ENCODE results near the gene CCDC74B. TPM values are rescaled to one million over a fixed set of nuclear protein-coding genes. Genes with fewer than 3 reads are reported as not detected.
"Not testable (repeated sequence)": the region's sequence is repeated elsewhere in the genome, so short reads cannot be mapped to it uniquely, and the experiment has no call there.

The CCDC74B gene
- total RNA-seq, 2 donors from 2014 or later, result 0.21 to 0.99 TPM

- not testable (repeated sequence) for H3K36me3 Mint-ChIP-seq (ENCODE audit: low read depth); H3K27me3 Mint-ChIP-seq; H3K9me3 ChIP-seq (ENCODE audit: control insufficient read depth, low read length, poor library complexity, severe bottlenecking)
- peak within 1 kb of the TSS; percentile 87 for H3K4me3 Mint-ChIP-seq
- H3K4me1 Mint-ChIP-seq, result peaks cover 18% of the 10 kb centered on the region
- ATAC-seq (peak; percentile 83), DNase-seq (peak; percentile 86 to 91 (median 86))
- peak within 1 kb of the TSS; percentile 87 for H3K27ac Mint-ChIP-seq
These were observed 37.2 kb upstream of the CCDC74B start, which contains the start of gene MZT2B for GRCh38 chr2:130181880-130182682. Gene MZT2B, plus strand, starts transcription at chr2:130182262. Its CDS starts 21 bp downstream, at chr2:130182283.

- Mint-ChIP-seq H3K27me3 (no peaks in the 10 kb centered on the region), H3K27ac (peak within 1 kb of the TSS; percentile 87), H3K4me1 (peaks cover 18% of the 10 kb centered on the region), H3K36me3 (ENCODE audit: low read depth) (peaks cover 2% of the 10 kb centered on the region), H3K4me3 (peak within 1 kb of the TSS; percentile 87)
- peak; percentile 80 for ATAC-seq
- peak; percentile 95 to 98 (median 97) for DNase-seq
- H3K9me3 ChIP-seq (ENCODE audit: control insufficient read depth, low read length, poor library complexity, severe bottlenecking), result no peaks in the 10 kb centered on the region
These were observed 36.5 kb upstream of the CCDC74B start, which contains the start of gene SMPD4 for GRCh38 chr2:130181325-130181879. Gene SMPD4, minus strand, starts transcription at chr2:130181602. Its CDS starts 5,010 bp downstream, at chr2:130176592.

- DNase-seq; H3K9me3 ChIP-seq (ENCODE audit: control insufficient read depth, low read length, poor library complexity, severe bottlenecking); ATAC-seq; H3K36me3 Mint-ChIP-seq (ENCODE audit: low read depth); H3K27me3 Mint-ChIP-seq: not testable (repeated sequence)
- Mint-ChIP-seq H3K4me3 (peak overlapping the region; percentile 87), H3K27ac (peak overlapping the region; percentile 87), H3K4me1 (peaks cover 18% of the 10 kb centered on the region)
These were observed 35.8 kb upstream of the CCDC74B start for GRCh38 chr2:130180404-130181324.

GRCh38 chr2:130174866-130175265 is 30.0 kb upstream of the CCDC74B start:
- not testable (repeated sequence) for H3K36me3 Mint-ChIP-seq (ENCODE audit: low read depth); H3K27ac Mint-ChIP-seq

GRCh38 chr2:130169896-130170295 is 25.0 kb upstream of the CCDC74B start:
- H3K36me3 Mint-ChIP-seq (ENCODE audit: low read depth), result no peaks in the 10 kb centered on the region
- no peak for ATAC-seq
- peak overlapping the region; percentile 39 for H3K4me3 Mint-ChIP-seq
- H3K4me1 Mint-ChIP-seq, result peaks cover 2% of the 10 kb centered on the region
- DNase-seq, result no peak
- H3K27ac Mint-ChIP-seq, result no peak overlapping the region
- H3K9me3 ChIP-seq (ENCODE audit: control insufficient read depth, low read length, poor library complexity, severe bottlenecking), result no peaks in the 10 kb centered on the region
- no peaks in the 10 kb centered on the region for H3K27me3 Mint-ChIP-seq

More at GRCh38 chr2:130174866-130175265, 30.0 kb upstream of the CCDC74B start:
- not testable (repeated sequence) for H3K27me3 Mint-ChIP-seq; H3K4me3 Mint-ChIP-seq; H3K9me3 ChIP-seq (ENCODE audit: control insufficient read depth, low read length, poor library complexity, severe bottlenecking); DNase-seq; H3K4me1 Mint-ChIP-seq; ATAC-seq

GRCh38 chr2:130169163-130169562 is 24.3 kb upstream of the CCDC74B start:
- not testable (repeated sequence) for H3K27me3 Mint-ChIP-seq; H3K9me3 ChIP-seq (ENCODE audit: control insufficient read depth, low read length, poor library complexity, severe bottlenecking)

GRCh38 chr2:130166611-130167010 is 21.7 kb upstream of the CCDC74B start:
- not testable (repeated sequence) for ATAC-seq; H3K27me3 Mint-ChIP-seq; H3K4me1 Mint-ChIP-seq; H3K4me3 Mint-ChIP-seq; H3K27ac Mint-ChIP-seq; H3K9me3 ChIP-seq (ENCODE audit: control insufficient read depth, low read length, poor library complexity, severe bottlenecking); DNase-seq; H3K36me3 Mint-ChIP-seq (ENCODE audit: low read depth)

More at GRCh38 chr2:130169163-130169562, 24.3 kb upstream of the CCDC74B start:
- not testable (repeated sequence) for H3K36me3 Mint-ChIP-seq (ENCODE audit: low read depth); H3K4me3 Mint-ChIP-seq; H3K27ac Mint-ChIP-seq; DNase-seq; H3K4me1 Mint-ChIP-seq
- ATAC-seq, result peak; percentile 30

GRCh38 chr2:130165293-130166016 is 20.5 kb upstream of the CCDC74B start:
- Mint-ChIP-seq H3K27ac (no peak overlapping the region), H3K4me1 (peaks cover 2% of the 10 kb centered on the region), H3K27me3 (no peaks in the 10 kb centered on the region), H3K4me3 (no peak overlapping the region), H3K36me3 (ENCODE audit: low read depth) (no peaks in the 10 kb centered on the region)
- ATAC-seq, result no peak
- H3K9me3 ChIP-seq (ENCODE audit: control insufficient read depth, low read length, poor library complexity, severe bottlenecking), result no peaks in the 10 kb centered on the region
- no peak for DNase-seq

- no peaks in the 10 kb centered on the region for H3K9me3 ChIP-seq (ENCODE audit: control insufficient read depth, low read length, poor library complexity, severe bottlenecking)
- H3K27ac Mint-ChIP-seq, result no peak overlapping the region
- no peaks in the 10 kb centered on the region for H3K27me3 Mint-ChIP-seq
- no peak for ATAC-seq
- H3K36me3 Mint-ChIP-seq (ENCODE audit: low read depth), result peaks cover 2% of the 10 kb centered on the region
- no peak for DNase-seq
- H3K4me3 Mint-ChIP-seq, result no peak overlapping the region
- H3K4me1 Mint-ChIP-seq, result peaks cover 4% of the 10 kb centered on the region
These were observed 18.1 kb upstream of the CCDC74B start for GRCh38 chr2:130162968-130163367.

GRCh38 chr2:130162486-130162885 is 17.6 kb upstream of the CCDC74B start:
- H3K36me3 Mint-ChIP-seq (ENCODE audit: low read depth); H3K27me3 Mint-ChIP-seq; H3K4me1 Mint-ChIP-seq: not testable (repeated sequence)

GRCh38 chr2:130160838-130161705 is 16.2 kb upstream of the CCDC74B start:
- not testable (repeated sequence) for H3K27ac Mint-ChIP-seq; H3K4me3 Mint-ChIP-seq; H3K4me1 Mint-ChIP-seq; DNase-seq; H3K27me3 Mint-ChIP-seq; H3K36me3 Mint-ChIP-seq (ENCODE audit: low read depth); H3K9me3 ChIP-seq (ENCODE audit: control insufficient read depth, low read length, poor library complexity, severe bottlenecking); ATAC-seq

More at GRCh38 chr2:130162486-130162885, 17.6 kb upstream of the CCDC74B start:
- not testable (repeated sequence) for DNase-seq; H3K27ac Mint-ChIP-seq; ATAC-seq; H3K4me3 Mint-ChIP-seq; H3K9me3 ChIP-seq (ENCODE audit: control insufficient read depth, low read length, poor library complexity, severe bottlenecking)

- DNase-seq, result no peak
- no peaks in the 10 kb centered on the region for H3K9me3 ChIP-seq (ENCODE audit: control insufficient read depth, low read length, poor library complexity, severe bottlenecking)
- H3K4me1 Mint-ChIP-seq, result peaks cover 4% of the 10 kb centered on the region
- H3K27ac Mint-ChIP-seq, result no peak overlapping the region
- no peak for ATAC-seq
- no peak overlapping the region for H3K4me3 Mint-ChIP-seq
- peaks cover 2% of the 10 kb centered on the region for H3K36me3 Mint-ChIP-seq (ENCODE audit: low read depth)
- H3K27me3 Mint-ChIP-seq, result no peaks in the 10 kb centered on the region
These were observed 15.2 kb upstream of the CCDC74B start for GRCh38 chr2:130160131-130160530.
